Measurements from ENCODE around the gene TMEM213. TPM values are rescaled to one million over a fixed set of nuclear protein-coding genes. Genes with fewer than 3 reads are reported as not detected.

Gene TMEM213
- total and polyA plus RNA-seq, 2 of the 8 experiments (the other 6 are each of a cell fraction or from before 2014, with no cell fraction given), result 0.21 to 0.67 TPM

GRCh38 chr7:138881579-138882188 is 83.9 kb downstream of the TMEM213 start:
- no peaks in the 10 kb centered on the region for H4K20me1 ChIP-seq (replicated peaks in 1 of 2; ENCODE audit: control insufficient read depth in 1 of 2, insufficient read depth in 2 of 2, low read length in 2 of 2)
- POLR2A ChIA-PET (ENCODE audit: partially characterized antibody), result interaction anchor here (0.6 to 0.9 kb wide), 2 partner anchors 49 to 879 kb away, joined by 3 read pairs; no protein-coding TSS in a partner anchor
- H3K27me3 ChIP-seq (replicated peaks in 1 of 4; ENCODE audit: control insufficient read depth in 3 of 4, extremely low read depth in 1 of 4, insufficient read depth in 3 of 4, low read length in 3 of 4), result no peaks in the 10 kb centered on the region
- peaks cover 0 to 4% (median 3%) of the 10 kb centered on the region in 4 experiments; a peak in 2 of 8 replicates for H3K36me3 ChIP-seq (ENCODE audit: control insufficient read depth in 2 of 4, insufficient read depth in 4 of 4, low read length in 3 of 4)
- H3K79me1 ChIP-seq (ENCODE audit: low read depth, low read length), result no peaks in the 10 kb centered on the region; the same call in 1 of the 2 replicates
- FAIRE-seq, result no peak
- no peak for TF ChIP-seq BACH1 (IDR thresholded peaks at IDR 0.05; ENCODE audit: low read length)
- TF ChIP-seq SP2 (IDR thresholded peaks at IDR 0.05; ENCODE audit: low read length), result no peak
- no peak for TF ChIP-seq SP4 (IDR thresholded peaks at IDR 0.05; ENCODE audit: low read length)
- no peak for TF ChIP-seq SAP30 (IDR thresholded peaks at IDR 0.05; ENCODE audit: insufficient read depth, insufficient replicate concordance, low read length)
- TF ChIP-seq SUZ12 (IDR thresholded peaks at IDR 0.05; ENCODE audit: low read length), result no peak
- DNase-seq (ENCODE audit: low read depth in 1 of 2, low spot score in 2 of 2), result no peak
- no peaks in the 10 kb centered on the region for H3K23me2 ChIP-seq (ENCODE audit: low read depth, low read length)
- 75% methylated on average over 6 of the region's 6 CpGs; no CpG with 5 or more reads in 1 of the 2 experiments for WGBS, 2 experiments (ENCODE audit: extremely low coverage in 1 of 2, insufficient coverage in 1 of 2, insufficient read length in 1 of 2, insufficient replicate concordance in 2 of 2, low coverage in 1 of 2, low lambda C conversion rate in 2 of 2, missing lambda C conversion rate in 1 of 2)
- no peak overlapping the region for H2BK12ac ChIP-seq (ENCODE audit: low read depth, low read length)
- H3K4ac ChIP-seq (replicated peaks; ENCODE audit: insufficient read length, low read depth, low read length), result no peak overlapping the region
- H3K4me3 ChIP-seq (ENCODE audit: extremely low read depth in 1 of 4, insufficient read depth in 2 of 4, low read depth in 3 of 4, low read length in 4 of 4), result no peak overlapping the region
- no peak overlapping the region for H3K9ac ChIP-seq (replicated peaks in 1 of 4; ENCODE audit: extremely low read depth in 1 of 4, low read depth in 3 of 4, low read length in 3 of 4)
- no peak overlapping the region for H4K5ac ChIP-seq (ENCODE audit: insufficient read length, low read depth, low read length)
- no peak overlapping the region for H4K8ac ChIP-seq (ENCODE audit: extremely low read depth, insufficient read depth, low read length)
- no peak overlapping the region for H4K91ac ChIP-seq (replicated peaks; ENCODE audit: insufficient read length, low read length)
- H3K79me2 ChIP-seq (ENCODE audit: control insufficient read depth in 1 of 2, insufficient read depth in 2 of 2, low read length in 2 of 2), result no peaks in the 10 kb centered on the region
- H3K4me1 ChIP-seq (replicated peaks in 1 of 4; ENCODE audit: control insufficient read depth in 3 of 4, insufficient read depth in 4 of 4, low read length in 3 of 4), result no peaks in the 10 kb centered on the region
- no peak overlapping the region for H3K4me2 ChIP-seq (ENCODE audit: insufficient read depth in 1 of 2, low read depth in 2 of 2, low read length in 2 of 2)
- no peak overlapping the region for H2BK5ac ChIP-seq (ENCODE audit: low read depth, low read length)
- no peak overlapping the region for H3K23ac ChIP-seq (ENCODE audit: insufficient read length)
- H3K9me3 ChIP-seq (ENCODE audit: insufficient read depth in 2 of 2, low read depth in 1 of 2, low read length in 1 of 2), result no peaks in the 10 kb centered on the region
- H3K18ac ChIP-seq (ENCODE audit: extremely low read depth, low read length), result no peak overlapping the region
- no peak overlapping the region for H3K14ac ChIP-seq (ENCODE audit: insufficient read length)
- H2AFZ ChIP-seq (ENCODE audit: low read length), result no peak overlapping the region
- no peak overlapping the region for H2BK120ac ChIP-seq (replicated peaks; ENCODE audit: low read depth, low read length)
- H2BK20ac ChIP-seq (ENCODE audit: low read length), result no peak overlapping the region
- CTCF ChIA-PET (ENCODE audit: partially characterized antibody), result interaction anchor here (0.5 to 1.6 kb wide), 2 partner anchors 11 to 55 kb away, joined by 3 read pairs; no protein-coding TSS in a partner anchor
- no peak overlapping the region for H2BK15ac ChIP-seq (ENCODE audit: low read length)
- H2AK5ac ChIP-seq (ENCODE audit: low read depth, low read length), result no peak overlapping the region
- H3K56ac ChIP-seq (replicated peaks; ENCODE audit: insufficient read length, low read depth, low read length), result no peak overlapping the region
- no peak overlapping the region for H3K27ac ChIP-seq (ENCODE audit: low read depth, low read length)

Measured in H1 (cell line).